ENCODE results near the gene SUCO. TPM values are rescaled to one million over a fixed set of nuclear protein-coding genes. Genes with fewer than 3 reads are reported as not detected.
"Not testable (repeated sequence)": the region's sequence is repeated elsewhere in the genome, so short reads cannot be mapped to it uniquely, and the experiment has no call there.

SUCO gene
- total and polyA plus RNA-seq, 5 donors from 2014 or later: 9.0 to 108 (median 15.5) TPM

GRCh38 chr1:172489847-172490246 lies 43.1 kb upstream of the SUCO start:
- ATAC-seq (ENCODE audit: low read depth in 2 of 2) (no peak), DNase-seq (no peak)
- Mint-ChIP-seq H3K4me3 (no peak overlapping the region), H3K9me3 (peaks cover 0 to 2% (median 0%) of the 10 kb centered on the region in 7 donors), H3K27ac (no peak overlapping the region), H3K27me3 (peaks cover 38% of the 10 kb centered on the region), H3K36me3 (no peaks in the 10 kb centered on the region), H3K4me1 (peaks cover 0 to 3% (median 0%) of the 10 kb centered on the region in 4 donors)
- no peak overlapping the region for H3K4me3 ChIP-seq (ENCODE audit: low read depth, low read length)
- H3K4me1 ChIP-seq (ENCODE audit: control insufficient read depth, insufficient read depth, low read length, poor library complexity, severe bottlenecking): no peaks in the 10 kb centered on the region
- peaks cover 29% of the 10 kb centered on the region for H3K27me3 ChIP-seq (ENCODE audit: control insufficient read depth, insufficient read depth, low read length)
- no peaks in the 10 kb centered on the region for H3K9me3 ChIP-seq (ENCODE audit: control insufficient read depth in 2 of 2, low read length in 2 of 2)
- H3K36me3 ChIP-seq (ENCODE audit: control insufficient read depth, insufficient read depth, low read length): no peaks in the 10 kb centered on the region
- H3K27ac ChIP-seq (ENCODE audit: insufficient read depth, low read length, poor library complexity, severe bottlenecking): no peak overlapping the region

GRCh38 chr1:172492421-172492820 lies 40.5 kb upstream of the SUCO start:
- Histone ChIP-seq H3K36me3 (ENCODE audit: control insufficient read depth, insufficient read depth, low read length) (no peaks in the 10 kb centered on the region), H3K9me3 (ENCODE audit: control insufficient read depth in 2 of 2, low read length in 2 of 2) (no peaks in the 10 kb centered on the region), H3K4me3 (ENCODE audit: low read depth, low read length) (no peak overlapping the region), H3K27ac (ENCODE audit: insufficient read depth, low read length, poor library complexity, severe bottlenecking) (no peak overlapping the region), H3K4me1 (ENCODE audit: control insufficient read depth, insufficient read depth, low read length, poor library complexity, severe bottlenecking) (no peaks in the 10 kb centered on the region), H3K27me3 (ENCODE audit: control insufficient read depth, insufficient read depth, low read length) (peaks cover 25% of the 10 kb centered on the region)
- Mint-ChIP-seq H3K36me3 (no peaks in the 10 kb centered on the region), H3K27me3 (peaks cover 25% of the 10 kb centered on the region), H3K9me3 (no peaks in the 10 kb centered on the region), H3K27ac (no peak overlapping the region), H3K4me3 (no peak overlapping the region), H3K4me1 (peaks cover 0 to 3% (median 0%) of the 10 kb centered on the region in 4 donors)
- no peak for ATAC-seq (ENCODE audit: low read depth in 2 of 2)
- no peak for DNase-seq

GRCh38 chr1:172494166-172494565 lies 38.8 kb upstream of the SUCO start:
- Mint-ChIP-seq H3K4me1 (no peaks in the 10 kb centered on the region), H3K36me3 (no peaks in the 10 kb centered on the region), H3K9me3 (no peaks in the 10 kb centered on the region), H3K27me3 (peaks cover 9% of the 10 kb centered on the region), H3K27ac (no peak overlapping the region), H3K4me3 (no peak overlapping the region)
- Histone ChIP-seq H3K9me3 (ENCODE audit: control insufficient read depth in 2 of 2, low read length in 2 of 2) (no peaks in the 10 kb centered on the region), H3K27ac (ENCODE audit: insufficient read depth, low read length, poor library complexity, severe bottlenecking) (no peak overlapping the region), H3K4me1 (ENCODE audit: control insufficient read depth, insufficient read depth, low read length, poor library complexity, severe bottlenecking) (no peaks in the 10 kb centered on the region), H3K36me3 (ENCODE audit: control insufficient read depth, insufficient read depth, low read length) (no peaks in the 10 kb centered on the region), H3K27me3 (ENCODE audit: control insufficient read depth, insufficient read depth, low read length) (peaks cover 21% of the 10 kb centered on the region), H3K4me3 (ENCODE audit: low read depth, low read length) (no peak overlapping the region)
- DNase-seq (no peak), ATAC-seq (ENCODE audit: low read depth in 2 of 2) (no peak)

GRCh38 chr1:172496127-172496526 lies 36.8 kb upstream of the SUCO start:
- not testable (repeated sequence) for H3K4me3 ChIP-seq (ENCODE audit: low read depth, low read length); H3K9me3 ChIP-seq (ENCODE audit: control insufficient read depth in 2 of 2, low read length in 2 of 2); DNase-seq; H3K4me1 Mint-ChIP-seq; H3K27ac ChIP-seq (ENCODE audit: insufficient read depth, low read length, poor library complexity, severe bottlenecking); H3K4me3 Mint-ChIP-seq; H3K9me3 Mint-ChIP-seq; H3K27me3 ChIP-seq (ENCODE audit: control insufficient read depth, insufficient read depth, low read length); H3K36me3 ChIP-seq (ENCODE audit: control insufficient read depth, insufficient read depth, low read length); H3K27ac Mint-ChIP-seq; H3K27me3 Mint-ChIP-seq; H3K4me1 ChIP-seq (ENCODE audit: control insufficient read depth, insufficient read depth, low read length, poor library complexity, severe bottlenecking); H3K36me3 Mint-ChIP-seq; ATAC-seq (ENCODE audit: low read depth in 2 of 2)

- no peak overlapping the region for H3K4me3 ChIP-seq (ENCODE audit: low read depth, low read length)
- no peak for ATAC-seq (ENCODE audit: low read depth in 2 of 2)
- Mint-ChIP-seq H3K4me3 (no peak overlapping the region), H3K36me3 (no peaks in the 10 kb centered on the region), H3K27ac (no peak overlapping the region), H3K4me1 (no peaks in the 10 kb centered on the region), H3K27me3 (peaks cover 11% of the 10 kb centered on the region), H3K9me3 (peaks cover 0 to 1% (median 0%) of the 10 kb centered on the region in 7 donors)
- no peak overlapping the region for H3K27ac ChIP-seq (ENCODE audit: insufficient read depth, low read length, poor library complexity, severe bottlenecking)
- no peaks in the 10 kb centered on the region for H3K4me1 ChIP-seq (ENCODE audit: control insufficient read depth, insufficient read depth, low read length, poor library complexity, severe bottlenecking)
- no peaks in the 10 kb centered on the region for H3K9me3 ChIP-seq (ENCODE audit: control insufficient read depth in 2 of 2, low read length in 2 of 2)
- no peaks in the 10 kb centered on the region for H3K36me3 ChIP-seq (ENCODE audit: control insufficient read depth, insufficient read depth, low read length)
- peaks cover 7% of the 10 kb centered on the region for H3K27me3 ChIP-seq (ENCODE audit: control insufficient read depth, insufficient read depth, low read length)
- DNase-seq: no peak
Measured at GRCh38 chr1:172496678-172497077, 36.3 kb upstream of the SUCO start.

- H3K9me3 ChIP-seq (ENCODE audit: control insufficient read depth in 2 of 2, low read length in 2 of 2): no peaks in the 10 kb centered on the region
- H3K4me1 ChIP-seq (ENCODE audit: control insufficient read depth, insufficient read depth, low read length, poor library complexity, severe bottlenecking): no peaks in the 10 kb centered on the region
- H3K36me3 ChIP-seq (ENCODE audit: control insufficient read depth, insufficient read depth, low read length): no peaks in the 10 kb centered on the region
- ATAC-seq (ENCODE audit: low read depth in 2 of 2): no peak
- no peak overlapping the region for H3K27ac Mint-ChIP-seq
- no peaks in the 10 kb centered on the region for H3K36me3 Mint-ChIP-seq
- peaks cover 0 to 2% (median 0%) of the 10 kb centered on the region in 7 donors for H3K9me3 Mint-ChIP-seq
- H3K27me3 Mint-ChIP-seq: peaks cover 13% of the 10 kb centered on the region
- H3K27me3 ChIP-seq (ENCODE audit: control insufficient read depth, insufficient read depth, low read length): peaks cover 3% of the 10 kb centered on the region
- no peak for DNase-seq
- H3K4me3 ChIP-seq (ENCODE audit: low read depth, low read length): no peak overlapping the region
- H3K27ac ChIP-seq (ENCODE audit: insufficient read depth, low read length, poor library complexity, severe bottlenecking): no peak overlapping the region
- H3K4me1 Mint-ChIP-seq: no peaks in the 10 kb centered on the region
- H3K4me3 Mint-ChIP-seq: no peak overlapping the region
Measured at GRCh38 chr1:172497230-172497629, 35.7 kb upstream of the SUCO start.

- Mint-ChIP-seq H3K4me1 (no peaks in the 10 kb centered on the region), H3K27ac (no peak overlapping the region), H3K36me3 (no peaks in the 10 kb centered on the region), H3K4me3 (no peak overlapping the region), H3K27me3 (peaks cover 13% of the 10 kb centered on the region), H3K9me3 (peaks cover 0 to 2% (median 0%) of the 10 kb centered on the region in 7 donors)
- no peak overlapping the region for H3K4me3 ChIP-seq (ENCODE audit: low read depth, low read length)
- DNase-seq: no peak
- H3K27ac ChIP-seq (ENCODE audit: insufficient read depth, low read length, poor library complexity, severe bottlenecking): no peak overlapping the region
- ATAC-seq (ENCODE audit: low read depth in 2 of 2): no peak
- H3K9me3 ChIP-seq (ENCODE audit: control insufficient read depth in 2 of 2, low read length in 2 of 2): no peaks in the 10 kb centered on the region
- no peaks in the 10 kb centered on the region for H3K4me1 ChIP-seq (ENCODE audit: control insufficient read depth, insufficient read depth, low read length, poor library complexity, severe bottlenecking)
- peaks cover 3% of the 10 kb centered on the region for H3K27me3 ChIP-seq (ENCODE audit: control insufficient read depth, insufficient read depth, low read length)
- no peaks in the 10 kb centered on the region for H3K36me3 ChIP-seq (ENCODE audit: control insufficient read depth, insufficient read depth, low read length)
Measured at GRCh38 chr1:172498857-172499256, 34.1 kb upstream of the SUCO start.

- no peak overlapping the region for H3K27ac Mint-ChIP-seq
- no peaks in the 10 kb centered on the region for H3K36me3 Mint-ChIP-seq
- Histone ChIP-seq H3K36me3 (ENCODE audit: control insufficient read depth, insufficient read depth, low read length) (no peaks in the 10 kb centered on the region), H3K4me3 (ENCODE audit: low read depth, low read length) (no peak overlapping the region), H3K4me1 (ENCODE audit: control insufficient read depth, insufficient read depth, low read length, poor library complexity, severe bottlenecking) (no peaks in the 10 kb centered on the region), H3K27me3 (ENCODE audit: control insufficient read depth, insufficient read depth, low read length) (peaks cover 9% of the 10 kb centered on the region), H3K9me3 (ENCODE audit: control insufficient read depth in 2 of 2, low read length in 2 of 2) (no peaks in the 10 kb centered on the region), H3K27ac (ENCODE audit: insufficient read depth, low read length, poor library complexity, severe bottlenecking) (no peak overlapping the region)
- no peak overlapping the region for H3K4me3 Mint-ChIP-seq
- peaks cover 0 to 2% (median 0%) of the 10 kb centered on the region in 7 donors for H3K9me3 Mint-ChIP-seq
- peaks cover 13% of the 10 kb centered on the region for H3K27me3 Mint-ChIP-seq
- no peaks in the 10 kb centered on the region for H3K4me1 Mint-ChIP-seq
- ATAC-seq (ENCODE audit: low read depth in 2 of 2): peak in 1 of 2 donors; percentile 31
- no peak for DNase-seq
Measured at GRCh38 chr1:172499636-172500141, 33.3 kb upstream of the SUCO start.
